Measurements from ENCODE around the gene TTC17. TPM values are rescaled to one million over a fixed set of nuclear protein-coding genes. Genes with fewer than 3 reads are reported as not detected.
A peak's percentile ranks its signal among the peaks of the same experiment; 100 is the strongest.

The TTC17 gene
- total and polyA plus RNA-seq, 9 of the 15 experiments (the other 6 are each of a cell fraction or from before 2014, with no cell fraction given): 19.7 to 99.1 (median 53.3) TPM

- TF ChIP-seq RBFOX2 (IDR thresholded peaks at IDR 0.05; ENCODE audit: low read depth, low read length): no peak
- TF ChIP-seq ZNF639 (CRISPR knock-in tag; conservative IDR thresholded peaks at IDR 0.05 in 1 of 2, IDR thresholded peaks at IDR 0.05 in 1 of 2): no peak
- TF ChIP-seq PCBP1 (IDR thresholded peaks at IDR 0.05; ENCODE audit: low read depth, low read length, poor library complexity, severe bottlenecking): no peak
- no peak for TF ChIP-seq ZNF408 (CRISPR knock-in tag; IDR thresholded peaks at IDR 0.05; ENCODE audit: low read depth)
- TF ChIP-seq THAP12 (CRISPR knock-in tag; IDR thresholded peaks at IDR 0.05): no peak
- no peak for TF ChIP-seq ARID3A (IDR thresholded peaks at IDR 0.05; ENCODE audit: borderline replicate concordance, low read depth, low read length)
- TF ChIP-seq PPARD (CRISPR knock-in tag; IDR thresholded peaks at IDR 0.05): no peak
- no peak for TF ChIP-seq NFXL1 (CRISPR knock-in tag; IDR thresholded peaks at IDR 0.05)
- TF ChIP-seq CEBPG (CRISPR knock-in tag; IDR thresholded peaks at IDR 0.05): no peak
- TF ChIP-seq CEBPG (tag; conservative IDR thresholded peaks at IDR 0.05 in 1 of 2, IDR thresholded peaks at IDR 0.05 in 1 of 2): no peak
- peak in 1 of 2 experiments; percentile 13 for TF ChIP-seq AFF1 (IDR thresholded peaks at IDR 0.05; ENCODE audit: low read depth in 1 of 2, partially characterized antibody in 2 of 2)
- no peak for TF ChIP-seq ZNF511 (CRISPR knock-in tag; IDR thresholded peaks at IDR 0.05)
- no peak for TF ChIP-seq CXXC5 (CRISPR knock-in tag; IDR thresholded peaks at IDR 0.05)
- no peak for TF ChIP-seq DEAF1 (CRISPR knock-in tag; IDR thresholded peaks at IDR 0.05)
Measured at GRCh38 chr11:43358279-43358800, 380 bp upstream of the TTC17 start (continued).

Data from K562 (cell line).